ENCODE measurements around the gene WNT10A.
A peak's percentile ranks its signal among the peaks of the same experiment; 100 is the strongest.
"Not testable (repeated sequence)": the region's sequence is repeated elsewhere in the genome, so short reads cannot be mapped to it uniquely, and the experiment has no call there.

WNT10A gene

GRCh38 chr2:218880102-218880858 is at the start of gene WNT10A:
WNT10A (plus strand) TSS chr2:218880852; CDS start chr2:218880996, 144 bp downstream.
- DNase-seq (ENCODE audit: low read depth) = peak; percentile 76

GRCh38 chr2:218831378-218831990 is 49.2 kb upstream of the WNT10A start, which contains the start of gene PRKAG3:
PRKAG3 (minus strand) TSS chr2:218831803.
- no peak for DNase-seq (ENCODE audit: low read depth)

GRCh38 chr2:218832081-218832480 is 48.6 kb upstream of the WNT10A start:
- DNase-seq (ENCODE audit: low read depth) = no peak

- DNase-seq (ENCODE audit: low read depth) = no peak
These were observed 48.1 kb upstream of the WNT10A start for GRCh38 chr2:218832520-218832919.

GRCh38 chr2:218833023-218833609 is 47.5 kb upstream of the WNT10A start:
- no peak for DNase-seq (ENCODE audit: low read depth)

- no peak for DNase-seq (ENCODE audit: low read depth)
These were observed 46.0 kb upstream of the WNT10A start for GRCh38 chr2:218834685-218835084.

GRCh38 chr2:218837495-218837894 is 43.2 kb upstream of the WNT10A start:
- DNase-seq (ENCODE audit: low read depth) = no peak

GRCh38 chr2:218839430-218839829 is 41.2 kb upstream of the WNT10A start:
- no peak for DNase-seq (ENCODE audit: low read depth)

- no peak for DNase-seq (ENCODE audit: low read depth)
These were observed 40.8 kb upstream of the WNT10A start for GRCh38 chr2:218839888-218840287.

GRCh38 chr2:218844334-218844733 is 36.3 kb upstream of the WNT10A start:
- not testable (repeated sequence) for DNase-seq (ENCODE audit: low read depth)

- not testable (repeated sequence) for DNase-seq (ENCODE audit: low read depth)
These were observed 33.7 kb upstream of the WNT10A start for GRCh38 chr2:218846963-218847362.

GRCh38 chr2:218849721-218850120 is 30.9 kb upstream of the WNT10A start:
- no peak for DNase-seq (ENCODE audit: low read depth)

- no peak for DNase-seq (ENCODE audit: low read depth)
These were observed 29.9 kb upstream of the WNT10A start for GRCh38 chr2:218850796-218851195.

GRCh38 chr2:218851286-218851685 is 29.4 kb upstream of the WNT10A start:
- no peak for DNase-seq (ENCODE audit: low read depth)

GRCh38 chr2:218852911-218853667 is 27.6 kb upstream of the WNT10A start:
- DNase-seq (ENCODE audit: low read depth) = peak; percentile 32

GRCh38 chr2:218853766-218854165 is 26.9 kb upstream of the WNT10A start:
- DNase-seq (ENCODE audit: low read depth) = no peak

- DNase-seq (ENCODE audit: low read depth) = no peak
These were observed 25.8 kb upstream of the WNT10A start for GRCh38 chr2:218854860-218855259.

- DNase-seq (ENCODE audit: low read depth) = no peak
These were observed 25.1 kb upstream of the WNT10A start for GRCh38 chr2:218855305-218856166.

GRCh38 chr2:218856167-218856895 is 24.3 kb upstream of the WNT10A start:
- DNase-seq (ENCODE audit: low read depth) = no peak

GRCh38 chr2:218856896-218857243 is 23.8 kb upstream of the WNT10A start:
- DNase-seq (ENCODE audit: low read depth) = no peak
